Kidney (tissue), 14 donors: Measurements from ENCODE around the gene PTGS1. TPM values are rescaled to one million over a fixed set of nuclear protein-coding genes. Genes with fewer than 3 reads are reported as not detected.

Source experiments
- DNase-seq, 5 donors: peaks; one replicate each; pipeline ENCODE4 v3.0.0-alpha.2; 2013 to 2020
- FAIRE-seq: peaks from 2 replicates; lab custom pipeline; 2012; peaks lifted over from hg19 to GRCh38; lab: Jason Lieb, UNC
- H3K27ac ChIP-seq, 2 donors: one replicate each; pipeline ENCODE4 v1.7.0; 2013; ENCODE audit warnings: low read depth in 2 of 2, low read length in 2 of 2, inconsistent platforms in 1 of 2
- H3K27me3 ChIP-seq: one replicate; pipeline ENCODE4 v1.7.1; 2013; ENCODE audit warnings: low read length, inconsistent platforms; ENCODE audit not compliant: control insufficient read depth, insufficient read depth
- H3K36me3 ChIP-seq, 3 donors: one replicate each; pipeline versions ENCODE4 v1.7.0 to v1.7.1; 2013; ENCODE audit warnings: low read length in 3 of 3, control low read depth in 1 of 3, inconsistent platforms in 1 of 3; ENCODE audit not compliant: insufficient read depth in 3 of 3, control insufficient read depth in 2 of 3
- H3K4me1 ChIP-seq, 3 donors: one replicate each; pipeline versions ENCODE4 v1.7.0 to v1.7.1; 2013; ENCODE audit warnings: low read length in 3 of 3, inconsistent platforms in 1 of 3, low read depth in 1 of 3; ENCODE audit not compliant: control insufficient read depth in 2 of 3, insufficient read depth in 2 of 3
- H3K4me3 ChIP-seq, 3 donors: one replicate each; pipeline versions ENCODE4 v1.7.0 to v1.8.1; 2013; ENCODE audit warnings: low read length in 3 of 3, control low read depth in 1 of 3, inconsistent platforms in 1 of 3
- H3K9ac ChIP-seq, 3 donors: one replicate each; pipeline versions ENCODE4 v1.7.0 to v1.7.1; 2013; ENCODE audit warnings: low read length in 3 of 3, control low read depth in 1 of 3, inconsistent platforms in 1 of 3
- H3K9me3 ChIP-seq, 3 donors: one replicate each; pipeline versions ENCODE4 v1.7.0 to v1.7.1; 2013; ENCODE audit warnings: low read length in 3 of 3, control low read depth in 1 of 3, inconsistent platforms in 1 of 3; ENCODE audit not compliant: control insufficient read depth in 2 of 3, insufficient read depth in 1 of 3
- CTCF ChIP-seq: IDR thresholded peaks from 3 replicates; pipeline ENCODE4 v1.5.1; 2012; ENCODE audit warnings: mild to moderate bottlenecking, moderate library complexity, borderline replicate concordance; ENCODE audit not compliant: insufficient read depth; ENCODE audit errors: extremely low read depth
- intact Hi-C: fragments of 100-400 bp; cut with DNase I; formaldehyde crosslinking; loops from one replicate; pipeline ENCODE4 v1.11.1; 2022
- polyA plus RNA-seq: library from polyadenylated mRNA; stranded (reverse); fragments of 350-450 nt; fragmentation: Illumina TruSeq; extraction: RNeasy Lipid Tissue Mini Kit (QIAGEN cat#74804); gene quantifications from one replicate; pipeline ENCODE4 v1.2.3, GENCODE V29; 2014; ENCODE audit warnings: low read depth, low replicate concordance; ENCODE audit not compliant: insufficient read depth
- total RNA-seq: library from RNA; stranded (reverse); fragmentation: NEBNext Ultra II Directional; extraction: Animal tissue kit (Norgen Biotek cat#: 25700); gene quantifications from one replicate; pipeline ENCODE4 v1.2.1, GENCODE V29; 2021
- donor health status: control.
- donor health status: control.
- donor health status: control.
- donor health status: control.
- donor health status: control.
- donor health status: DM: yes; HTN: yes; CAD: no.
- donor health status: Normal renal cell carcinoma (clear cell type).

PTGS1 gene
- total and polyA plus RNA-seq, 2 donors from 2014 or later, result 3.5 to 9.4 TPM

- H3K9ac ChIP-seq, result no peak overlapping the region
- H3K4me1 ChIP-seq, result peaks cover 0 to 7% (median 0%) of the 10 kb centered on the region in 3 donors
- no peak for DNase-seq
- intact Hi-C loops, result no loop called here
- no peak overlapping the region for H3K27ac ChIP-seq
- no peaks in the 10 kb centered on the region for H3K36me3 ChIP-seq
- peaks cover 0 to 5% (median 0%) of the 10 kb centered on the region in 3 donors for H3K9me3 ChIP-seq
- no peak for TF ChIP-seq CTCF
- H3K4me3 ChIP-seq, result no peak overlapping the region
- no peaks in the 10 kb centered on the region for H3K27me3 ChIP-seq
- no peak for FAIRE-seq
Observed at GRCh38 chr9:122377241-122378164, 6.7 kb downstream of the PTGS1 start.

GRCh38 chr9:122378236-122378635, 7.4 kb downstream of the PTGS1 start:
- H3K9ac ChIP-seq, result no peak overlapping the region
- H3K36me3 ChIP-seq, result no peaks in the 10 kb centered on the region
- H3K9me3 ChIP-seq, result peaks cover 0 to 5% (median 0%) of the 10 kb centered on the region in 3 donors
- no peak for FAIRE-seq
- no peak for TF ChIP-seq CTCF
- H3K27me3 ChIP-seq, result no peaks in the 10 kb centered on the region
- H3K4me1 ChIP-seq, result peaks cover 0 to 7% (median 0%) of the 10 kb centered on the region in 3 donors
- intact Hi-C loops, result no loop called here
- H3K4me3 ChIP-seq, result no peak overlapping the region
- no peak overlapping the region for H3K27ac ChIP-seq
- DNase-seq, result no peak

GRCh38 chr9:122379340-122379739, 8.5 kb downstream of the PTGS1 start:
- Histone ChIP-seq H3K27ac (no peak overlapping the region), H3K27me3 (no peaks in the 10 kb centered on the region), H3K36me3 (no peaks in the 10 kb centered on the region), H3K4me1 (peaks cover 0 to 7% (median 0%) of the 10 kb centered on the region in 3 donors), H3K9me3 (peaks cover 0 to 5% (median 0%) of the 10 kb centered on the region in 3 donors), H3K9ac (no peak overlapping the region), H3K4me3 (no peak overlapping the region)
- TF ChIP-seq CTCF, result no peak
- no peak for DNase-seq
- intact Hi-C loops, result no loop called here
- FAIRE-seq, result no peak
